ENCODE data around the gene PDE4B. TPM values are rescaled to one million over a fixed set of nuclear protein-coding genes. Genes with fewer than 3 reads are reported as not detected.
A peak's percentile ranks its signal among the peaks of the same experiment; 100 is the strongest.

PDE4B gene
- total RNA-seq, 2 donors from 2014 or later: 1.6 to 12.2 TPM

- TF ChIP-seq CTCF (IDR thresholded peaks at IDR 0.05) (no peak), POLR2A (IDR thresholded peaks at IDR 0.05) (no peak)
- no peak for DNase-seq
- no peaks in the 10 kb centered on the region for H3K9me3 ChIP-seq
- no peak for ATAC-seq
- intact Hi-C loops (cut with DNase I): no loop called here
- H3K36me3 ChIP-seq (replicated peaks in 1 of 2; ENCODE audit: insufficient read depth in 1 of 2, low read depth in 2 of 2): no peaks in the 10 kb centered on the region
- WGBS, 2 donors: 88 to 90% methylated on average over 2 of the region's 2 CpGs
- no peak overlapping the region for H3K4me3 ChIP-seq
- no peak overlapping the region for H3K27ac ChIP-seq
- no peaks in the 10 kb centered on the region for H3K27me3 ChIP-seq
- no peaks in the 10 kb centered on the region for H3K4me1 ChIP-seq
Measured at GRCh38 chr1:66303646-66304045, 511.0 kb downstream of the PDE4B start.

- TF ChIP-seq POLR2A (IDR thresholded peaks at IDR 0.05) (no peak), CTCF (IDR thresholded peaks at IDR 0.05) (no peak)
- Histone ChIP-seq H3K4me3 (no peak overlapping the region), H3K27me3 (no peaks in the 10 kb centered on the region), H3K36me3 (replicated peaks in 1 of 2; ENCODE audit: insufficient read depth in 1 of 2, low read depth in 2 of 2) (no peaks in the 10 kb centered on the region), H3K27ac (no peak overlapping the region), H3K4me1 (no peaks in the 10 kb centered on the region), H3K9me3 (no peaks in the 10 kb centered on the region)
- intact Hi-C loops (cut with DNase I): no loop called here
- 64 to 74% methylated on average over 2 of the region's 2 CpGs for WGBS, 2 donors
- ATAC-seq (no peak), DNase-seq (no peak)
Measured at GRCh38 chr1:66304128-66304527, 511.4 kb downstream of the PDE4B start.

GRCh38 chr1:66305927-66306326 lies 513.2 kb downstream of the PDE4B start:
- WGBS, 2 donors: 83 to 91% methylated on average over 4 of the region's 4 CpGs
- no peak overlapping the region for H3K4me3 ChIP-seq
- intact Hi-C loops (cut with DNase I): no loop called here
- TF ChIP-seq POLR2A (IDR thresholded peaks at IDR 0.05) (no peak), CTCF (IDR thresholded peaks at IDR 0.05) (no peak)
- no peaks in the 10 kb centered on the region for H3K4me1 ChIP-seq
- no peaks in the 10 kb centered on the region for H3K9me3 ChIP-seq
- H3K27me3 ChIP-seq: no peaks in the 10 kb centered on the region
- H3K36me3 ChIP-seq (replicated peaks in 1 of 2; ENCODE audit: insufficient read depth in 1 of 2, low read depth in 2 of 2): no peaks in the 10 kb centered on the region
- ATAC-seq (no peak), DNase-seq (no peak)
- no peak overlapping the region for H3K27ac ChIP-seq

GRCh38 chr1:66309006-66309741 lies 516.5 kb downstream of the PDE4B start:
- Histone ChIP-seq H3K4me3 (no peak overlapping the region), H3K27ac (no peak overlapping the region), H3K36me3 (replicated peaks in 1 of 2; ENCODE audit: insufficient read depth in 1 of 2, low read depth in 2 of 2) (no peaks in the 10 kb centered on the region), H3K4me1 (no peaks in the 10 kb centered on the region), H3K27me3 (no peaks in the 10 kb centered on the region), H3K9me3 (no peaks in the 10 kb centered on the region)
- no peak for DNase-seq
- TF ChIP-seq POLR2A (IDR thresholded peaks at IDR 0.05) (no peak), CTCF (IDR thresholded peaks at IDR 0.05) (no peak)
- WGBS, 2 donors: 69% methylated on average over 5 of the region's 5 CpGs
- intact Hi-C loops (cut with DNase I): no loop called here
- no peak for ATAC-seq

GRCh38 chr1:66311092-66311491 lies 518.4 kb downstream of the PDE4B start:
- TF ChIP-seq CTCF (IDR thresholded peaks at IDR 0.05) (no peak), POLR2A (IDR thresholded peaks at IDR 0.05) (no peak)
- Histone ChIP-seq H3K9me3 (no peaks in the 10 kb centered on the region), H3K4me3 (no peak overlapping the region), H3K27me3 (no peaks in the 10 kb centered on the region), H3K36me3 (replicated peaks in 1 of 2; ENCODE audit: insufficient read depth in 1 of 2, low read depth in 2 of 2) (no peaks in the 10 kb centered on the region), H3K27ac (no peak overlapping the region), H3K4me1 (peaks cover 7% of the 10 kb centered on the region)
- DNase-seq: no peak
- intact Hi-C loops (cut with DNase I): no loop called here
- WGBS, 2 donors: 73 to 83% methylated on average over 4 of the region's 4 CpGs
- peak; percentile 45 for ATAC-seq

All from body of pancreas (tissue), 4 donors.